Liver (tissue), 9 donors: Measurements from ENCODE around the gene RND1. TPM values are rescaled to one million over a fixed set of nuclear protein-coding genes. Genes with fewer than 3 reads are reported as not detected.
"Not testable (repeated sequence)": the region's sequence is repeated elsewhere in the genome, so short reads cannot be mapped to it uniquely, and the experiment has no call there.

ENCODE experiments used
- DNase-seq: peaks from one replicate; pipeline ENCODE4 v3.0.0-alpha.2; 2017; ENCODE audit warnings: low spot score
- H3K27ac ChIP-seq, 2 donors: one replicate each; pipeline ENCODE4 v1.7.0; 2013; ENCODE audit warnings: inconsistent platforms in 2 of 2, low read length in 2 of 2, control low read depth in 1 of 2, low read depth in 1 of 2, mild to moderate bottlenecking in 1 of 2
- H3K27me3 ChIP-seq, 4 donors: one replicate each; pipeline versions ENCODE4 v1.6.1 to v1.7.0; 2013; ENCODE audit warnings: low read length in 3 of 4, inconsistent platforms in 1 of 4, mild to moderate bottlenecking in 1 of 4, moderate library complexity in 1 of 4; ENCODE audit not compliant: control insufficient read depth in 4 of 4, insufficient read depth in 4 of 4
- H3K36me3 ChIP-seq, 4 donors: one replicate each; pipeline versions ENCODE4 v1.6.1 to v1.7.0; 2013; ENCODE audit warnings: low read length in 3 of 4, mild to moderate bottlenecking in 3 of 4, low read depth in 1 of 4, moderate library complexity in 1 of 4; ENCODE audit not compliant: control insufficient read depth in 4 of 4, insufficient read depth in 3 of 4
- H3K4me1 ChIP-seq, 4 donors: one replicate each; pipeline versions ENCODE4 v1.6.1 to v1.7.0; 2013; ENCODE audit warnings: low read length in 3 of 4, mild to moderate bottlenecking in 3 of 4, moderate library complexity in 1 of 4; ENCODE audit not compliant: control insufficient read depth in 4 of 4, insufficient read depth in 4 of 4
- H3K4me3 ChIP-seq, 3 donors: one replicate each; pipeline versions ENCODE4 v1.6.1 to v1.7.0; 2013; ENCODE audit warnings: low read length in 3 of 3, control low read depth in 1 of 3, low read depth in 1 of 3, mild to moderate bottlenecking in 1 of 3
- H3K9ac ChIP-seq, 2 donors: one replicate each; pipeline ENCODE4 v1.7.0; 2013; ENCODE audit warnings: low read length in 2 of 2, mild to moderate bottlenecking in 2 of 2, moderate library complexity in 2 of 2, control low read depth in 1 of 2, low read depth in 1 of 2
- H3K9me3 ChIP-seq, 4 donors: one replicate each; pipeline versions ENCODE4 v1.6.1 to v1.7.0; 2013; ENCODE audit warnings: low read length in 3 of 4; ENCODE audit not compliant: control insufficient read depth in 4 of 4
- ATF3 ChIP-seq: IDR thresholded peaks from 2 replicates; pipeline ENCODE4 v1.6.1; 2016; ENCODE audit warnings: antibody characterized with exemption
- CTCF ChIP-seq: fragments of 150-350 bp; IDR thresholded peaks from 2 replicates; pipeline ENCODE4 v1.5.1; 2017; ENCODE audit warnings: improper control_type of control experiment, low read depth, low read length; ENCODE audit not compliant: missing input control
- EGR1 ChIP-seq, 2 donors: IDR thresholded peaks; 2 replicates each; pipeline ENCODE4 v1.6.1; 2016 to 2018; ENCODE audit warnings: antibody characterized with exemption in 2 of 2, low read depth in 2 of 2
- FOXA1 ChIP-seq: IDR thresholded peaks from 2 replicates; pipeline ENCODE4 v1.6.1; 2016; ENCODE audit warnings: antibody characterized with exemption
- FOXA2 ChIP-seq: IDR thresholded peaks from 2 replicates; pipeline ENCODE4 v1.6.1; 2016; ENCODE audit warnings: antibody characterized with exemption
- GABPA ChIP-seq, 2 donors: IDR thresholded peaks in 1 of 2; conservative IDR thresholded peaks in 1 of 2; 2 replicates each; pipeline ENCODE4 v1.6.1; 2016; ENCODE audit warnings: antibody characterized with exemption in 2 of 2, mild to moderate bottlenecking in 1 of 2, moderate library complexity in 1 of 2
- HNF4A ChIP-seq, 2 donors: conservative IDR thresholded peaks; 2 replicates each; pipeline ENCODE4 v1.6.1; 2016; ENCODE audit warnings: antibody characterized with exemption in 2 of 2, mild to moderate bottlenecking in 2 of 2
- HNF4G ChIP-seq: IDR thresholded peaks from 2 replicates; pipeline ENCODE4 v1.6.1; 2016; ENCODE audit warnings: antibody characterized with exemption
- JUND ChIP-seq, 2 donors: IDR thresholded peaks; 2 replicates each; pipeline ENCODE4 v1.6.1; 2016; ENCODE audit warnings: antibody characterized with exemption in 2 of 2
- MAX ChIP-seq: IDR thresholded peaks from 2 replicates; pipeline ENCODE4 v1.6.1; 2016; ENCODE audit warnings: antibody characterized with exemption
- NR2F2 ChIP-seq: IDR thresholded peaks from 2 replicates; pipeline ENCODE4 v1.6.1; 2016; ENCODE audit warnings: antibody characterized with exemption
- RAD21 ChIP-seq, 2 donors: IDR thresholded peaks; 2 replicates each; pipeline ENCODE4 v1.6.1; 2016; ENCODE audit warnings: antibody characterized with exemption in 2 of 2, mild to moderate bottlenecking in 2 of 2
- REST ChIP-seq: IDR thresholded peaks from 2 replicates; pipeline ENCODE4 v1.6.1; 2016; ENCODE audit warnings: antibody characterized with exemption, mild to moderate bottlenecking
- RXRA ChIP-seq, 2 donors: IDR thresholded peaks; 2 replicates each; pipeline ENCODE4 v1.6.1; 2017 to 2018; ENCODE audit warnings: antibody characterized with exemption in 2 of 2, mild to moderate bottlenecking in 1 of 2
- SP1 ChIP-seq: IDR thresholded peaks from 2 replicates; pipeline ENCODE4 v1.6.1; 2018; ENCODE audit warnings: antibody characterized with exemption, mild to moderate bottlenecking
- TAF1 ChIP-seq: conservative IDR thresholded peaks from 2 replicates; pipeline ENCODE4 v1.6.1; 2016; ENCODE audit warnings: antibody characterized with exemption, mild to moderate bottlenecking
- YY1 ChIP-seq: IDR thresholded peaks from 2 replicates; pipeline ENCODE4 v1.6.1; 2016; ENCODE audit warnings: antibody characterized with exemption, mild to moderate bottlenecking
- ZBTB33 ChIP-seq: IDR thresholded peaks from 2 replicates; pipeline ENCODE4 v1.6.1; 2016; ENCODE audit warnings: antibody characterized with exemption
- WGBS: extraction: QIAGEN DNeasy Blood & Tissue Kit; methylation state at CpG from one replicate; pipeline ENCODE4 v1.1.7; 2013; 5-methylcytosine and 5-hydroxymethylcytosine counted together
- polyA plus RNA-seq, 2 donors: library from polyadenylated mRNA; stranded (reverse) in 1 of 2; unstranded in 1 of 2; fragments of 200-250 nt in 1 of 2; fragments of >200 nt in 1 of 2; fragmentation: Nextera tagmentation in 1 of 2; extraction: Ambion mirVana in 1 of 2; gene quantifications; one replicate each; pipeline versions ENCODE4 v1.2.1 to v1.2.3, GENCODE V29; 2013 to 2015
- total RNA-seq, 2 donors: library from RNA; depleted of rRNA; stranded (reverse); fragments of >200 nt; gene quantifications; one replicate each; pipeline ENCODE4 v1.2.3, GENCODE V29; 2014
- donor health status: healthy.
- donor health status: healthy.
- donor health status: healthy.
- donor health status: healthy.
- donor health status: healthy.

Gene RND1
- total and polyA plus RNA-seq, 4 donors: 7.7 to 16.5 (median 8.5) TPM

GRCh38 chr12:48851883-48852733, 13.6 kb downstream of the RND1 start, which contains the start of gene DDX23:
DDX23 (minus strand) TSS chr12:48852163; CDS start chr12:48845782, 6,381 bp downstream.
- WGBS: under 1% methylated on average over 53 of the region's 53 CpGs
- Histone ChIP-seq H3K27me3 (no peaks in the 10 kb centered on the region), H3K4me3 (peak within 1 kb of the TSS; percentile 94 to 99 (median 97)), H3K27ac (peak within 1 kb of the TSS; percentile 79 to 86), H3K9ac (peak within 1 kb of the TSS; percentile 90 to 98), H3K9me3 (no peaks in the 10 kb centered on the region), H3K4me1 (peaks cover 2 to 24% (median 20%) of the 10 kb centered on the region in 4 donors), H3K36me3 (peaks cover 0 to under 1% (median 0%) of the 10 kb centered on the region in 4 donors)
- TF ChIP-seq RAD21 (IDR thresholded peaks at IDR 0.05) (peak; percentile 40 to 57), EGR1 (IDR thresholded peaks at IDR 0.05; ENCODE audit: low read depth in 2 of 2) (peak in 1 of 2 donors; percentile 68), ZBTB33 (peak; percentile 95), HNF4A (conservative IDR thresholded peaks at IDR 0.05) (peak in 1 of 2 donors; percentile 33), TAF1 (no peak), YY1 (peak; percentile 99), GABPA (IDR thresholded peaks at IDR 0.05 in 1 of 2, conservative IDR thresholded peaks at IDR 0.05 in 1 of 2) (peak in 1 of 2 donors; percentile 86), ATF3 (no peak), CTCF (no peak), NR2F2 (peak; percentile 21), JUND (IDR thresholded peaks at IDR 0.05) (peak; percentile 41 to 57), FOXA1 (peak; percentile 41), HNF4G (no peak), RXRA (IDR thresholded peaks at IDR 0.05) (peak; percentile 40 to 59), FOXA2 (no peak), MAX (peak; percentile 91), REST (peak; percentile 60), SP1 (peak; percentile 85)
- peak; percentile 92 for DNase-seq

GRCh38 chr12:48842021-48842420, 23.6 kb downstream of the RND1 start:
- not testable (repeated sequence) for H3K27ac ChIP-seq, H3K4me3 ChIP-seq, H3K9me3 ChIP-seq, H3K9ac ChIP-seq, DNase-seq, H3K4me1 ChIP-seq, H3K27me3 ChIP-seq
- 96% methylated on average over 29 of the region's 29 CpGs for WGBS
- peaks cover 28 to 59% (median 48%) of the 10 kb centered on the region in 4 donors for H3K36me3 ChIP-seq
